NCI-H82 treated with DMSO at 0.1 percent for 48 hours (cell line): ENCODE data around the gene CASZ1.
A peak's percentile ranks its signal among the peaks of the same experiment; 100 is the strongest.

ENCODE experiments used
- DNase-seq: peaks from one replicate; lab custom pipeline; 2025; ENCODE audit not compliant: unreplicated experiment; lab: John Stamatoyannopoulos, UW

The CASZ1 gene

GRCh38 chr1:10691075-10691739 lies 105.2 kb downstream of the CASZ1 start:
- DNase-seq = no peak

DNA sequence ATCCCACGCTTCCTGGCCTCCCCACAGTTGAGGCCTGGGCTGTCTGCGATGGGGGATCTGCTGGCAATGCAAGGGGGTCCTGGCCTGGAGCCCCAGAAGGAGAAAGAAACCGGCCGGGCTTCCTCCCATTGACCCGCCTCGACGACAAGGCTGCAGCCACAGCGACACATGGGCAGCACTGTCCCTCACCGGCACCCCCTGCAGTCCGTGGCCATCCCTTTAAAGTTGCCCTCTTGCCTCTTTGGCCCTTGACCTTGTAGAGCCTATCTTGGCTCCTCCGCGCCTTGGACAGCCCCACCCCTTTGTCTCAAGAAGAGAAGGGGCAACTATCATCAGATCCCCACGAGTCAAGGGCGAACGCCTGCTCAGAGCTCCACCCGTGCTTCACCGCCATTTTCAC lies 106.0 kb downstream of the CASZ1 start:
- no peak for DNase-seq

DNA sequence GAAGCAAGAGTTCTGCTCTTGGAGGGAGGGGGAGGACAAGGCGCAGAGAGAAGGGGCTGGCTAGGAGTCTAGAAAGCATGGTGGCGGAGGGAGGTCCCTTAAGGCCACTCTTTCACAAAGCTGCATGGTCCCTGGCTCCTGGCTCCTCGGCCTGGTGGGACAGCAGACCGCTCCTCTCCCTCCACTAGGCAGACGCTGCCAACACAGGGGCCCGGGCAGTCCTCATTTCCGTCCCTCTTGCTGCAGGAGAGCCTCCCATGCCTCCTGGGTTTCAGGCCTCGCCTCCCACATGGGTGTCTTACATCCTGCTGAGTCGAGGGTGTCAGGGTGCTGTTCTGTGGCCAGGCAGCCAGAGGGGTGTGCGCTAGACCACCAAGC lies 108.0 kb downstream of the CASZ1 start:
- no peak for DNase-seq

DNA sequence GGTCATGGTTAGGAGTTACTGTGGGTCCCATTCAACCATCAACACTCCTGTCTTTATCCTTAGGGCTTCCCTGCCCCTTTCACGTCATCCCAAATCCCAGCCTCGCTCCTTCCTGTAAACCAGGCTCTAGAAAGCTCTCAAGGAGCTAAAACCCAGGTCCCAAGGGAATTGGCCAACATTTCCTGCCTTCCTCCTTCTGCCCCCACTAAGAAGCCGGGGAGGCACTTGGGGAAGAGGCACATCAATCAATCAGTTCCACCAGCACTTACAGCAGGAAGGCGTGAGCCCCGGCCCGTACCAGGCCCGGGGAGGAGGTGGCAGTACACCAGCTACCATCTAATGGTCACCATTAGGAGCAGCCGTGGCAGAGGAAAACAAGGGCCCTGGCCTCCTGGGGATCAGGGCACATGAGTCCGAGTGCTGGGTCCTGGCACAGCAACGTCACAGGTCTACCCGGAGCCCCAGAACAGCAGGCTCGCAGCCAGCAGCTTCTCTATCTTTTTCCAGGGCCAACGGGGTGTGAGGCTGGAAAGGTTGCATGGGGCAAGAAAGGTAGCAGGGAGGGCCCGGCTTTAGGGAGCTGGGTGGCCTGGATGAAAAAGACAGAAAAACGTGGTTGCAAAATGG lies 108.6 kb downstream of the CASZ1 start:
- peak; percentile 65 for DNase-seq

DNA sequence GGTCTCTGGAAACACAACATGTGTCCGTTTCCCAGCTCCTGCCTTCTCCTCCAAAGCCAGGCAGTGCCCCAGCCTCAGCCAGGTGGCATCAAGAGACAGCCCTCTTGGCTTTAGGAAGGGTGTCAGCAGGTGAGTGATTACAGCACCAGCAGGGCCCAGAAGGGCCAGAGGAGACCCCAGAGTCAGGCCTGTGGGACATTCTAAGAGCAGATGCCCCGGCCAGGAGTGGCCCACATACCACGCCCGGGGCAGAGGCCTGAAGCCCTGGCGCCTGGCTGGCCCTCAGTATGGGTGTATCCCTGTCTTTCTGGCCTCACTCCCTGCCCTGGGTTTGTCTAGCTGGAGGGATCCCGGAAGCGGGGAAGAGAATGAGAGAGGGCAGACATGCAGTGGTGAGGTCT lies 109.2 kb downstream of the CASZ1 start:
- no peak for DNase-seq

DNA sequence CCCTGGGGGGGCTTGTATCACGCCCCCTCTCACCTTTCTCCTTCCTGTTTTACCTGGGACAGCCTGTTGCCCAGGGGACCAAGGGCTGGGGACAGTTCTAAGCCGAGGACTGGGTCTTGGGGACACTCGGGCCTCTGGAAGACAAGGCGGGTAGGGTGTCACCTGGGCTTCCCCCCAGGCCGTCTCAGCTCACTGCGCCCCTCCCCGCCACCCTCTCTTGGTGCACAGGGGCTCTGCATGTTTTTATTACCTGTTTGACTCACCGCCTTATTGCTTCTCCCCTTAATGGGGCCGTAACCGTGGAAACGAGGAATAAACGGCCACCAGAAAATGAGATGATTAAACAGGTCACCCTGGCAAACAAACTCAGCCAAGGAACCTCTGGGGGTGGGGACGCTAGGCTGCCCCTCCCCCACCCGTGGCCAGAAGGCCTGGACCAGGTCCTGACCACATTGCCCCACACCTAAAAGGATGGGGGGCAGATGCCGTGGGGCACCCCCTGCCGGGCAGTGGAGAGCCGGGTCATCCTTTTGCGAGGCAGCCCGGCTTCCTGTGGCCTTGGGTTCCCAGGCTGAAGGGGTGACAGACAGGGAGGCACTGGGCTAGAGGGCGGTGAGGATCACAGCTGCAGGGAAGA lies 109.9 kb downstream of the CASZ1 start:
- no peak for DNase-seq

GRCh38 chr1:10685808-10686403 lies 110.5 kb downstream of the CASZ1 start:
- no peak for DNase-seq

DNA sequence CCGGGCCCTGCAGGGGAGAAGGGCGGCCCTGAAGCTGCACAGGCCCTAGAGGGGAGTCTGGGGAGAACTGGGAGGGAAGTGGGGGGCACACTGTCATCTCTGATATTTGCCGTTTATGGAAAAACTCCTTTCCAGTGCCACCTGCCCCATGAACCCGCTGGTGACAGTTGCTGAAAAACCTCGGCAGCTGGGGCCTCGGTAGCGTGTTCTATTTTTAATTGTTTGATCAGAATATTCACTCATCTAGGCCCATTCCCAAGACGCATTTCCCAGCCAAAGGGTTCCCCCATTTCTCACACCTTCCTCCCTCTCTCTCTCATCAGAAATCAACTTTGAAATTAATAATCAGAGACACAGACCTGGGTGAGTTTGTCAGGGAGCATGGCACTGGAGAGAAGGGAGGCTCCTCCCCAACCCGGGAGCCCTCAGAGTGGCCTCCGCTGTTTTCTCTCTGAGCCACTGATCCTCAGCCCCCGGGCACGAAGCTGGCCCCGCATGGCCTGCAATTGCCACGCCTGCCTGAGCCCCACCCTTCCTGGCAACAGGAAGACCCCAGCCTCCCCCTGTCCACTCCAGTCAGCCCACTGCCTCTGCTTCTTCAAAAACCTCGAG lies 111.1 kb downstream of the CASZ1 start:
- no peak for DNase-seq

GRCh38 chr1:10684221-10684620 lies 112.2 kb downstream of the CASZ1 start:
- DNase-seq = no peak

DNA sequence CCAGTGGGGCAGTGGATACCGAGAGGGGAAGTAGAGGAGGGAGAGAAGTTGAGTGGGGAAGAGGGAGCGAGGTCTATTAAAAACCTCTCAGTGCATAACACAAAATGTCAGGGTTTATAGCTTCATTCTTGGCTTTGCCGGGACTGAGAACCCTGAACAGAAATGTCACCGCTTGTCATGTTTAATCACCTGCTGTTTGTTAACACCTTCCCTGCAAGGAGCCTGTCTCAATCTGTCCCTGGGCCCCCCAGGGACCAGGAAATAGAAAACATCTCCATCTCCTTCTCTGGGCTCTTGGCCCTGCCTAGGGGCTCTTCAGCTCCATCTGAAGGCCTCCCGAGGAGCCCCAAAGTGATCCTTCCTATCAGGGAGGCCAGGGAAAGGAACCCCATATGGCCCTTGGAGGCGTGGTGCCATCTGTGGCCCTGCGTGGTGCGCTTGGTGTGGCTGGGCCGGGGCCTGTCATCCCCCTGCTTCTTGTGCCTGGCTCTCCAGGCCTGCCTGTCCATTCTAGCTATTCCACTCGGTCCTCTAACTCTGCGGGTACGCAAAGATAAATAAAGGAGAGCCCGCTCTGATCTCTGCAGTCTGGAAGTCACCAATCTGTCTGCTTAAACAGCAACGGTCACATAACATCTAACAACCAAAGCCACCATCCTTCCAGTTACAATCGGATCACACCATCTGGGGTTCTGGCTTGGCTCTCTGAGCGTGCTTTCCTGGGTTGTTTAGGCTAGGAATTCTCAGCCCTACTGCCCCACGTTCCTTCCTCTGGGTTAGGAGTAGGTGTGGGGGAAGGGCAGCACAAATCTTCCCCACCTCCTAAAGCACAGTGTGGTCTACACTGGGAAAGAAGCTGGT lies 113.8 kb downstream of the CASZ1 start:
- DNase-seq = peak; percentile 86

- no peak for DNase-seq
Observed at GRCh38 chr1:10682108-10682445, 114.4 kb downstream of the CASZ1 start.

DNA sequence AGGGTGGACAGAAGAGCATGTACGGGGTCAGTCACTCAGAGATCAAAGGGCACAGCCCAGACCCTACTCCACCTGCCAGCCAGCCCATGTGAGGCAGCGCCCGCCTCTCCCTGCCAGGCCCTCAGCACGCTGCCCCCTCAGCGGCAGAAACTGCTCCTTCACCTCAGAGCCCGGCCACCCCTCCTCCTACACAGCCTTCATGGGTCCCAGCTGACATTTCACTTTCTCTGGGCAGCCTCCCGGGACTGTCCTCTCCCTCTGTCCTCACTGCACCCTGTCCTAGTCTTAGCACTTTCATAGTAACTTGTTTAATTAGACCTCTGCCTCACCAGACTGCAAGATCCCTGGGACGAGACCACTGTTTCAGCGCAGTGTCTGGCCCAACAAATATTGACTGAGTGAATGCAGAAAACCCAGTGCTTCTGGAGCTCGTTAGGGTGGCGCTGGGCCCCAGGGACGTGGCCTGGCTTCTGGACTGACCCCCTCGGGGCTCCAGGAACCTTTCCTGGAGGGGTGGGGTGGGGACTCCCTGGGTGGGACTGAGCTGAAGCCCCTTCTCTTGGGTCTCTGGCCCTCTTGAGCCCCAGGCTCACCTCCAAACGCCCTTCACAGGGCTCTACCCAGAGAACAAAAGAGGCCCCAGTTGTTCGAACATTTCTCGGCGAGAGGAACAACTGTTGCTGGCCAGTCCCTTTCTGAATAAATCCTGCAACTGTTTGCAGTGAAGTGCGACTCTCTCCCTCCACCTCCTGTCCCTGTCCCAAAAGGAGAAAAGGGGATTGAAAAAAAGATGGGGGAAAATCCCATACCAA lies 114.9 kb downstream of the CASZ1 start:
- DNase-seq = no peak

DNA sequence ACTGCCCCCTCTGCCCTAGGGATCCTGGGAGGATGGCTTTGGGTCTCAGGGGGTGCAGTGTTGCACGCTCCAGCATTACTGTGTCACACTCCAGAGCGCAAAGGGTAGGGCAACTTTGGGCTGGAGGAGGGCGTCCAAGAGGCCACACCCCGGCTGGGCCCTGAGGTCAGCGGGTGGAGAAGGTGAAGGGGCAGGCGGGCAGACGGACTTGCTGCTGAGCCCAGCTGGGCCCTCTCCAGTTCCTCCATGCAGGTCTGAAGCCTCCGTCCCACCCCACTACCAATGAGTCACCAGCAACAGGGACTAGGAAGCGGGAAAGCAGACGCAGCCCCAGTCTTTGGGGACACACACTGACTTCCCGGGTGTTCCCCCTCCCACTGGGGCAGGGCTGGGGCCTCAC lies 116.0 kb downstream of the CASZ1 start:
- no peak for DNase-seq

DNA sequence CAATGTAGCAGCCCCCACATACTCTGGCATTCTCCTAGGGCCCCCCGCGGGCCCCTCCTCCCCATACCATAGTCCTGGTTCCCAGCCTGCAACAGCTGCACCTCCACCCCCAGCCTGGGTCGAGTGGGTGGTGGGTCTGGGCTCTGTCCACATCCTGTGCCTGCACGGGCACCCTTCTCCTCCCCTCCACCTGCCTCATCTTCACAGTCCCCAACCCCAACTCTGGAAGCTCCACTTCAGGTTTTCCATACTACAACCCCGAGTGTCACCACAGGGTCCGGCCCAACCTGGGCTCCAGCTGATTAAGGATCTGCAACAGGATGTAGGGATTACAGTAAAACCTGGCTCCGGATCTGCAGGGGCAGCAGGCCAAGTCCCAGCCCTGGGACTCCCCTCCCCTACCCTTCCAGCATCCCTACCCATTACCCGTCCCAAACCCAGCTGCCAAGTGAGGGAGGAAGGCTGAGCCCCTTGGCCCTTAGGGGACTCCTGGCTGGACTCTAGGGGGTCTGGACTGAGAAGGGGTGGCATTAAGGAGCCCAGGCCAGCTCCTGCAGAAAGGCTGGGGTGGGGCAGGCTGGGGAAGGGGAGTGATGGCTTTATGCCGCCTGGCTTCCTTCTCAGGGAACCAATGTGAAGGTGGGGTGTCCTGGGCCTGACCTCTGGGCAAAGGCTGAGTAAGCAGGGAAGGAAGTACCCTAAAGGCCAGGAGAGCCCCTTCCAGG lies 116.8 kb downstream of the CASZ1 start:
- peak; percentile 96 for DNase-seq

GRCh38 chr1:10678852-10679251 lies 117.6 kb downstream of the CASZ1 start:
- no peak for DNase-seq

GRCh38 chr1:10678402-10678801 lies 118.0 kb downstream of the CASZ1 start:
- no peak for DNase-seq

DNA sequence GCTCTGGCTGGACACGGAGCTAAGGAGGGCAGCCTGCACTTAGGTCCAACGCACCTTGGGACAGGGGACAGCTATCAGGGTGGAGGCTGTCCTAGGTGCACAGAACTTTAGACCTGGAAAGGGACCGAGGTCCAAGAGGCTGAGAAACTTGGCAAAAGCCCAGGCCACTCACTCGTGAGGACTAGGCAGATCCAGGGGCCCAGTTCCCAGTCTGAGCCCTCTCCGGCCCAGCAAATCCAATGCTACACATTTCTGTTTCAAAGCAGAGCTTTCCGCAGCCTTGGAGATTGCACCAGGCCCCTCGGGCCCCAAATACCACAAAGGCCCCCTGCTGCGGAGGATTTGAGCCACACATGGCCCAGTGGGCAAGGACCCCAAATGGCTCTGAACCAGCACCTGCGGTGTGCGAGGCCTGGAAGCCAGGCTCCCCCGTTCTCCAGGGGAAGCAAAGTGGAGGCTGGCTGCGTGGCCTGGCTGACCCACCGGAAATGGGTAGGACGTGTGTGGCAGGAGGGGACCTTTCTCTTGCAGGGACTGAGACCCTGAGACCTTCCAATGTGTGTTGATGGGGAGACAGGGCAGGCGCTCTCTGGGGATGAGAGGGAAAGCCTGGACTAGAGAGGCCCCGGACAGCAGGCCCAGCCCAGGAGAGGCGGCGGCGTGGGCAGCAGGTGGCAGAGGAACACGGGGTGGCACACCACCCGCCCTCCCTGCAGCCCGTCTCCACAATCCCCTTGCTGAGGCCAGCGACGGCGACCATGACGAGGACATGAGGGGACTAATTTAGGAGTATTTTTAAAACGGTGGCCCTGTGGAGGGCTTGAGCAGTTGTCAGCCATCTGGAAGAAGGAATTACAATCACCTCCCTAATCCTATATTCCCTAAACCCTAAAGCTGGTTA lies 118.7 kb downstream of the CASZ1 start:
- peak; percentile 93 for DNase-seq

DNA sequence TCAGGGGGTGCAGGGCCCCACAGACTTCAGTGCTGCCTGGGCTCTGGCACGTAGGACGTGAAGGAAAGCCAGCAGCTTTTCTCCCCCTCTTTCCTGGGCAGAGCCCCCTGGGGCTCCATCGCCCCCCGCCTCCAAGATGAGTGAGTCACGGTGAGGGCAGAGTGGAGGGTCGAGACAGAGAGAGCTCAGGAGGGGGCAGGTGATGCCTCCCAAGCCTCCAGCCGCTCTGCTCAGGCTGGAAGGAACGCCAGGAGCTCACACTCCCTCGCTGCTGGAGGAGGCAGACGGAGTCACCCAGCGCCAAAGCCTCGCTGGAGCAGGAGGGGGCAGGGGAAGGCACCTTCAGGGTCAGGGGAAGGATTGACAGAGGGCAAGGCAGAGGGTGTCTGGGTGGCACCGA lies 119.5 kb downstream of the CASZ1 start:
- no peak for DNase-seq
